Panc1 (cell line): ENCODE data around the gene ZNF236. TPM values are rescaled to one million over a fixed set of nuclear protein-coding genes. Genes with fewer than 3 reads are reported as not detected.

Source experiments
- ATAC-seq: fragments of 200-7000 bp; cut with Tn5 transposase; 2 replicates; pipeline ENCODE4 v1.9.1; 2020; ENCODE audit warnings: mild to moderate bottlenecking, moderate library complexity
- BruUV-seq: library from RNA; stranded (reverse); fragments of 400-500 nt; replicated peaks from 2 replicates; lab custom pipeline; 2021; lab: Mats Ljungman, UMichigan
- CTCF ChIA-PET: fragments of 300-600 bp; sonication (Branson Sonifier 250); formaldehyde crosslinking; loops from one replicate; lab custom pipeline; 2022; ENCODE audit warnings: antibody characterized with exemption; lab: Charles Lee
- POLR2A ChIA-PET: fragments of 300-600 bp; sonication (Branson Sonifier 250); formaldehyde crosslinking; loops from one replicate; lab custom pipeline; 2022; ENCODE audit warnings: antibody characterized with exemption; lab: Charles Lee
- DNase-seq: peaks from one replicate; pipeline ENCODE4 v3.0.0-alpha.2; 2010; ENCODE audit warnings: low read depth, low spot score
- H3K27ac ChIP-seq: 2 replicates; pipeline ENCODE4 v1.5.1; 2011; ENCODE audit warnings: mild to moderate bottlenecking, low read length, inconsistent platforms
- H3K27me3 ChIP-seq: fragments of 200-500 bp; sonication (Bioruptor generic); 2 replicates; pipeline ENCODE4 v1.6.0; 2014; ENCODE audit warnings: low read length, inconsistent platforms; ENCODE audit not compliant: control insufficient read depth, insufficient read depth
- H3K36me3 ChIP-seq: fragments of 200-500 bp; sonication (Bioruptor generic); 2 replicates; pipeline ENCODE4 v1.5.1; 2014; ENCODE audit warnings: inconsistent platforms, mild to moderate bottlenecking, low read length, moderate library complexity; ENCODE audit not compliant: control insufficient read depth, insufficient read depth
- H3K4me1 ChIP-seq: 2 replicates; pipeline ENCODE4 v1.5.1; 2011; ENCODE audit warnings: inconsistent platforms, mild to moderate bottlenecking, low read length, moderate library complexity; ENCODE audit not compliant: control insufficient read depth, insufficient read depth
- H3K4me3 ChIP-seq, 2 experiments: 2 replicates each; pipeline ENCODE4 v1.5.1; 2011 to 2012; ENCODE audit warnings: low read depth in 2 of 2, low read length in 2 of 2, mild to moderate bottlenecking in 2 of 2, inconsistent platforms in 1 of 2, moderate library complexity in 1 of 2
- H3K9me3 ChIP-seq: fragments of 200-500 bp; sonication (Bioruptor generic); 2 replicates; pipeline ENCODE4 v1.5.1; 2014; ENCODE audit warnings: low read depth, mild to moderate bottlenecking, inconsistent platforms, low read length, moderate library complexity; ENCODE audit not compliant: control insufficient read depth, insufficient read depth
- POLR2AphosphoS5 ChIP-seq: IDR thresholded peaks from 2 replicates; pipeline ENCODE4 v1.6.1; 2012; ENCODE audit warnings: mild to moderate bottlenecking, low read depth, low read length, moderate library complexity
- SIN3A ChIP-seq: IDR thresholded peaks from 2 replicates; pipeline ENCODE4 v1.6.1; 2012; ENCODE audit warnings: low read depth, mild to moderate bottlenecking, low read length, moderate library complexity, borderline replicate concordance; ENCODE audit not compliant: insufficient read depth
- TCF7L2 ChIP-seq: IDR thresholded peaks from 2 replicates; pipeline ENCODE4 v1.6.1; 2011; ENCODE audit warnings: mild to moderate bottlenecking, low read depth, low read length, inconsistent platforms
- in situ Hi-C: cut with HindIII; loops from 2 replicates; pipeline ENCODE4 v1.10.0; 2016; ENCODE audit warnings: low sequenced_read_pairs, low pct_unique_long_range_greater_than_20kb
- intact Hi-C: fragments of 100-400 bp; cut with micrococcal nuclease; formaldehyde crosslinking; loops from one replicate; pipeline ENCODE4 v1.10.0; 2022; ENCODE audit not compliant: unreplicated experiment
- total RNA-seq: library from RNA; stranded (reverse); gene quantifications from one replicate; pipeline ENCODE4 v1.2.1, GENCODE V29; 2021; ENCODE audit not compliant: unreplicated experiment
- TF ChIP-seq, protein P1 (sequence below): fragments of 450-650 bp; IDR thresholded peaks from 2 replicates; pipeline ENCODE4 v1.5.1; 2017; ENCODE audit warnings: mild to moderate bottlenecking
- TF ChIP-seq, protein P2 (sequence below), 2 experiments: IDR thresholded peaks; 2 replicates each; pipeline ENCODE4 v1.6.1; 2011 to 2012; ENCODE audit warnings: low read depth in 2 of 2, control low read depth in 1 of 2, low read length in 1 of 2, mild to moderate bottlenecking in 1 of 2, moderate library complexity in 1 of 2; ENCODE audit not compliant: insufficient read depth in 1 of 2

Gene ZNF236
- total RNA-seq, 1 experiment from 2014 or later = 32.2 TPM

DNA sequence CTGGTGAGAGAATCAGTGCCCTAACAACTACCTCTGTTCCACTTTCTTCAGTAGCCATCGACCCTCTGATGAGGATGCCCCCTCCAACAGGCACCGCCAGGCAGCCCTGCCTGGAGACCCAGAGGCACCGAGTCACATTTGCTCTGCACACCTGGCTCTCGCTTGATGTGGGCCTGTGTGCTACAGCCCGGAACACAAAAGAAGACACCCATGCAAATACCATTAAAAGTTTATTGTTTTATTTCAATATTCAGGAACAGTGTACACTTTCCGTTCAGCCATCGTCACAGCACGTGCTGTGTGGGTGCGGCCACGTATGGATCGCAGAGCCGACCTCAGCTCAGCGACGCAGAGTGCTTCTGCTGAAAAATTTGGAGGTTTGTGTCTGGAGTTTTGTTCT is 156.3 kb downstream of the ZNF236 start:
- ATAC-seq = no peak
- CTCF ChIA-PET = no interaction called here

DNA sequence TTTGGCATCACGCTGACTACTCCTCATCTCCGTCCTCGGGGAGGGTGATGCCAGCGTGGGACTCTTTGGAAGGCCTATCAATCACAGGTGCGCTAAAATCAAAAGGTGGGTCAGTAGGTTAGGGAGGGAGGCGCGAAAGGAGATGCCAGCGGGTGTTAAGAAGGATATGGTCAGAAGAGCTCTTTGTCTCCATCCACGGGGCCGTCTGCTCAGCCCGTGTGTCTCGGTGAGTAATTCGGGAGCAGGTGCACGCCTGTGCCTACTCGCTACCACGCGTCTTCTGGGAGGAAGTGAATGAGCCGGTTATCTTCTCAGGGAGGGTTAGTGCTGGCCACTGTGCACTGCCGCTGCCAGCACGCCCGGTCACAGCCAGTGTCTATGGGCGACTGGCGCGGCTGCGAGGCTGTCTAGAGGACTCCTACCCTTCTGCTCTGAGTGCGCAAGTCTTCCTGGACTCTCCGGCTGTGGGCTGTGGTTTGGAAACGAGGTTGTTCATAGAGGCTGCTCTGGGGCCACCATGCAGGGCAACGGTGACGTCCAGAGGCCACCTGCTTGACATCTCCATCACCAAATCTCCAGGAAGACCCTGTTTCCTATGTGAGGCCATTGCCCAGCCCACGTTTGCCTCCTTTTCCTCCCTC is 156.9 kb downstream of the ZNF236 start:
- Histone ChIP-seq H3K4me1 (peaks cover 6% of the 10 kb centered on the region), H3K27me3 (no peaks in the 10 kb centered on the region), H3K27ac (no peak overlapping the region), H3K9me3 (no peaks in the 10 kb centered on the region), H3K36me3 (no peaks in the 10 kb centered on the region), H3K4me3 (no peak overlapping the region)
- TF ChIP-seq POLR2AphosphoS5 = no peak
- TF ChIP-seq TCF7L2 = no peak
- TF ChIP-seq, protein P1, sequence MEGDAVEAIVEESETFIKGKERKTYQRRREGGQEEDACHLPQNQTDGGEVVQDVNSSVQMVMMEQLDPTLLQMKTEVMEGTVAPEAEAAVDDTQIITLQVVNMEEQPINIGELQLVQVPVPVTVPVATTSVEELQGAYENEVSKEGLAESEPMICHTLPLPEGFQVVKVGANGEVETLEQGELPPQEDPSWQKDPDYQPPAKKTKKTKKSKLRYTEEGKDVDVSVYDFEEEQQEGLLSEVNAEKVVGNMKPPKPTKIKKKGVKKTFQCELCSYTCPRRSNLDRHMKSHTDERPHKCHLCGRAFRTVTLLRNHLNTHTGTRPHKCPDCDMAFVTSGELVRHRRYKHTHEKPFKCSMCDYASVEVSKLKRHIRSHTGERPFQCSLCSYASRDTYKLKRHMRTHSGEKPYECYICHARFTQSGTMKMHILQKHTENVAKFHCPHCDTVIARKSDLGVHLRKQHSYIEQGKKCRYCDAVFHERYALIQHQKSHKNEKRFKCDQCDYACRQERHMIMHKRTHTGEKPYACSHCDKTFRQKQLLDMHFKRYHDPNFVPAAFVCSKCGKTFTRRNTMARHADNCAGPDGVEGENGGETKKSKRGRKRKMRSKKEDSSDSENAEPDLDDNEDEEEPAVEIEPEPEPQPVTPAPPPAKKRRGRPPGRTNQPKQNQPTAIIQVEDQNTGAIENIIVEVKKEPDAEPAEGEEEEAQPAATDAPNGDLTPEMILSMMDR = no peak
- TF ChIP-seq, protein P2, sequence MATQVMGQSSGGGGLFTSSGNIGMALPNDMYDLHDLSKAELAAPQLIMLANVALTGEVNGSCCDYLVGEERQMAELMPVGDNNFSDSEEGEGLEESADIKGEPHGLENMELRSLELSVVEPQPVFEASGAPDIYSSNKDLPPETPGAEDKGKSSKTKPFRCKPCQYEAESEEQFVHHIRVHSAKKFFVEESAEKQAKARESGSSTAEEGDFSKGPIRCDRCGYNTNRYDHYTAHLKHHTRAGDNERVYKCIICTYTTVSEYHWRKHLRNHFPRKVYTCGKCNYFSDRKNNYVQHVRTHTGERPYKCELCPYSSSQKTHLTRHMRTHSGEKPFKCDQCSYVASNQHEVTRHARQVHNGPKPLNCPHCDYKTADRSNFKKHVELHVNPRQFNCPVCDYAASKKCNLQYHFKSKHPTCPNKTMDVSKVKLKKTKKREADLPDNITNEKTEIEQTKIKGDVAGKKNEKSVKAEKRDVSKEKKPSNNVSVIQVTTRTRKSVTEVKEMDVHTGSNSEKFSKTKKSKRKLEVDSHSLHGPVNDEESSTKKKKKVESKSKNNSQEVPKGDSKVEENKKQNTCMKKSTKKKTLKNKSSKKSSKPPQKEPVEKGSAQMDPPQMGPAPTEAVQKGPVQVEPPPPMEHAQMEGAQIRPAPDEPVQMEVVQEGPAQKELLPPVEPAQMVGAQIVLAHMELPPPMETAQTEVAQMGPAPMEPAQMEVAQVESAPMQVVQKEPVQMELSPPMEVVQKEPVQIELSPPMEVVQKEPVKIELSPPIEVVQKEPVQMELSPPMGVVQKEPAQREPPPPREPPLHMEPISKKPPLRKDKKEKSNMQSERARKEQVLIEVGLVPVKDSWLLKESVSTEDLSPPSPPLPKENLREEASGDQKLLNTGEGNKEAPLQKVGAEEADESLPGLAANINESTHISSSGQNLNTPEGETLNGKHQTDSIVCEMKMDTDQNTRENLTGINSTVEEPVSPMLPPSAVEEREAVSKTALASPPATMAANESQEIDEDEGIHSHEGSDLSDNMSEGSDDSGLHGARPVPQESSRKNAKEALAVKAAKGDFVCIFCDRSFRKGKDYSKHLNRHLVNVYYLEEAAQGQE (IDR thresholded peaks at IDR 0.05; ENCODE audit: insufficient read depth in 1 of 2, low read depth in 2 of 2, low read length in 1 of 2) = no peak
- no peak for TF ChIP-seq SIN3A
- DNase-seq = no peak
- no peak for ATAC-seq
- no TSS peak for BruUV-seq
- in situ Hi-C loops = no loop called here
- intact Hi-C loops = no loop called here
- POLR2A ChIA-PET = no interaction called here
- CTCF ChIA-PET = no interaction called here

More for the DNA sequence above, 156.3 kb downstream of the ZNF236 start:
- H3K27ac ChIP-seq = no peak overlapping the region
- no peak for DNase-seq
- in situ Hi-C loops (no loop called here), intact Hi-C loops (no loop called here)
- BruUV-seq = no TSS peak
- no peaks in the 10 kb centered on the region for H3K27me3 ChIP-seq
- TF ChIP-seq, protein P1 = no peak
- TF ChIP-seq POLR2AphosphoS5 (no peak), SIN3A (no peak), TCF7L2 (no peak)
- TF ChIP-seq, protein P2 (IDR thresholded peaks at IDR 0.05; ENCODE audit: insufficient read depth in 1 of 2, low read depth in 2 of 2, low read length in 1 of 2) = no peak
- no peaks in the 10 kb centered on the region for H3K36me3 ChIP-seq
- peaks cover 6% of the 10 kb centered on the region for H3K4me1 ChIP-seq
- H3K9me3 ChIP-seq = no peaks in the 10 kb centered on the region
- no peak overlapping the region for H3K4me3 ChIP-seq
- POLR2A ChIA-PET = no interaction called here
